ENCODE measurements around the gene MAEL.

Gene MAEL

GRCh38 chr1:167059045-167059808, 70.1 kb downstream of the MAEL start:
- DNase-seq = no peak

- DNase-seq = no peak
Measured at GRCh38 chr1:167059809-167060107, 70.7 kb downstream of the MAEL start.

- no peak for DNase-seq
Measured at GRCh38 chr1:167060141-167061072, 71.3 kb downstream of the MAEL start.

- no peak for DNase-seq
Measured at GRCh38 chr1:167061073-167061464, 72.0 kb downstream of the MAEL start.

GRCh38 chr1:167064621-167065020, 75.5 kb downstream of the MAEL start:
- DNase-seq = no peak

- no peak for DNase-seq
Measured at GRCh38 chr1:167065471-167065870, 76.4 kb downstream of the MAEL start.

DNA sequence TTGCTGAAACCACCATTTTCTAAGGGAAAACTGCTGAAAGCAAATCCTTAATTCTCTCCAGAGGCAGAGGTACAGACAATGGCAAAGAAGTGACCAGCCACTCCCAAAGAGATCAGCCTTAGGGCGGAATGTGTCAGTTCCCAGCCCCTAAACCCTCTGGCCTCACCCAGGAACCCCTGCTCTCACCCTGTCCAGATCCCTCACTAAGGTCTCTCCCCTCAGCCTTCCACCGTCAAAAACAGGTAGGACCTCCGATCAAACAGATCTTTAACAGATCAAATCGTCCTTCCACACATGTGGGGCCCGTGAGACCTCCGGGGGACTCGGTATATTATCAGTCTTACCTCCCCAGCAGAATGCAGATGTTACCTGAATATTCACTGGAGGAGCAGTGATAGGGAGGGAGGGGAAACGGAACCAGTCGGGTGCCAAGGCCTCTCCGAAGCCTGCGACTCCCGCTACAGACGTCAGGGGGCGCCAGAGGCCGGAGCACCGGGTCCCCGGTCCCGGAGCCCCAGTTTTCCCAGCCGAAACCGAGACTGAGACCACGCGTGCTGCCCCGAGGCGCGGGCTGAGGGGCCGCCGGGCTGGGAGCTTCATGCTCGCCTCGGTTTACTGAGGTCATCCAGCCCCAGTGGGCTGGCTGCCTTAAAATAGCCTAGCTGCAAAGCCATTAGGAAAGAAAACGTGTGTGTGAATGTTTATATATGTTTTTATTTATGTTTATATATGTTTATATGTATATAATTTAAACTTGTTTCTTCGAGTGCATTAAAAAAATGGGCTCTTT, 77.4 kb downstream of the MAEL start:
- peak; percentile 25 for DNase-seq

GRCh38 chr1:167067904-167068303, 78.8 kb downstream of the MAEL start:
- DNase-seq = no peak

- DNase-seq = no peak
Measured at GRCh38 chr1:167068761-167069160, 79.7 kb downstream of the MAEL start.

DNA sequence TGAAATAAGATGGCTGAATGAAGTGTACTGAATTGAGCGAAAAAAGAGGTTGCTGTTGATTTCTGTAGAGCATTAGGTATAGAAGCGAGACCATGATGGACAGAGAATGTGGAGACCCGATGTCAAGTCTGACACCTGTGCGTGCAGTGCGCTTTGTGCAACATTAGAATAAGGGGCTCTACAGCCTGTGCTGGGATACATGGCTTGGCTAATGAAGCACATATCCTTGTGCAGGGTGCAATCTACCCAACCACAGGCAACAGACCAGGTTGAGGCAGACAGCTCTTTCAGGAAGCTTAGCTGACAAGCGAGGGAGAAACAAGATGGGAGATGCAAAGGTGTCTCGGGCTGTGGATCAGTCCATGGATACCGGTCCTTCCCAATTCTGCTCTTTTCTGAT, 82.2 kb downstream of the MAEL start:
- DNase-seq = no peak
